ENCODE measurements around the gene MMP23B. TPM values are rescaled to one million over a fixed set of nuclear protein-coding genes. Genes with fewer than 3 reads are reported as not detected.
"Not testable (repeated sequence)": the region's sequence is repeated elsewhere in the genome, so short reads cannot be mapped to it uniquely, and the experiment has no call there.

The MMP23B gene
- total RNA-seq, 2 experiments from 2014 or later, result 0.64 to 0.99 TPM

- Mint-ChIP-seq H3K27ac (peak within 1 kb of the TSS; percentile 100), H3K4me3 (peak within 1 kb of the TSS; percentile 90)
- H3K9me3 Mint-ChIP-seq; H3K27me3 Mint-ChIP-seq (ENCODE audit: low read depth); H3K36me3 Mint-ChIP-seq (ENCODE audit: low read depth); H3K4me1 Mint-ChIP-seq (ENCODE audit: low read depth); CTCF ChIA-PET: not testable (repeated sequence)
- intact Hi-C loops (cut with micrococcal nuclease), result loop anchor here (1.0 to 5.0 kb wide), 3 partner anchors 44 to 85 kb away; partner anchors contain the start of genes CDK11A, MIB2 and SSU72
- DNase-seq, result peak; percentile 96
These were observed 26.9 kb downstream of the MMP23B start, which contains the start of gene CDK11B for GRCh38 chr1:1658583-1659549. Gene CDK11B (minus strand): TSS chr1:1659004. CDS start chr1:1657485, 1,519 bp downstream.

- DNase-seq; H3K4me3 Mint-ChIP-seq; H3K4me1 Mint-ChIP-seq (ENCODE audit: low read depth); H3K27me3 Mint-ChIP-seq (ENCODE audit: low read depth); H3K36me3 Mint-ChIP-seq (ENCODE audit: low read depth); intact Hi-C loops (cut with micrococcal nuclease); H3K27ac Mint-ChIP-seq; CTCF ChIA-PET; H3K9me3 Mint-ChIP-seq: not testable (repeated sequence)
These were observed 30.4 kb downstream of the MMP23B start for GRCh38 chr1:1662392-1662791.

- H3K27me3 Mint-ChIP-seq (ENCODE audit: low read depth); H3K36me3 Mint-ChIP-seq (ENCODE audit: low read depth); H3K4me3 Mint-ChIP-seq; intact Hi-C loops (cut with micrococcal nuclease); H3K9me3 Mint-ChIP-seq; H3K4me1 Mint-ChIP-seq (ENCODE audit: low read depth); H3K27ac Mint-ChIP-seq; CTCF ChIA-PET; DNase-seq: not testable (repeated sequence)
These were observed 31.0 kb downstream of the MMP23B start for GRCh38 chr1:1662830-1663560.

- CTCF ChIA-PET; H3K9me3 Mint-ChIP-seq; H3K4me3 Mint-ChIP-seq; H3K4me1 Mint-ChIP-seq (ENCODE audit: low read depth); intact Hi-C loops (cut with micrococcal nuclease); H3K27ac Mint-ChIP-seq; H3K36me3 Mint-ChIP-seq (ENCODE audit: low read depth); H3K27me3 Mint-ChIP-seq (ENCODE audit: low read depth); DNase-seq: not testable (repeated sequence)
These were observed 32.3 kb downstream of the MMP23B start for GRCh38 chr1:1664318-1664717.

DNA sequence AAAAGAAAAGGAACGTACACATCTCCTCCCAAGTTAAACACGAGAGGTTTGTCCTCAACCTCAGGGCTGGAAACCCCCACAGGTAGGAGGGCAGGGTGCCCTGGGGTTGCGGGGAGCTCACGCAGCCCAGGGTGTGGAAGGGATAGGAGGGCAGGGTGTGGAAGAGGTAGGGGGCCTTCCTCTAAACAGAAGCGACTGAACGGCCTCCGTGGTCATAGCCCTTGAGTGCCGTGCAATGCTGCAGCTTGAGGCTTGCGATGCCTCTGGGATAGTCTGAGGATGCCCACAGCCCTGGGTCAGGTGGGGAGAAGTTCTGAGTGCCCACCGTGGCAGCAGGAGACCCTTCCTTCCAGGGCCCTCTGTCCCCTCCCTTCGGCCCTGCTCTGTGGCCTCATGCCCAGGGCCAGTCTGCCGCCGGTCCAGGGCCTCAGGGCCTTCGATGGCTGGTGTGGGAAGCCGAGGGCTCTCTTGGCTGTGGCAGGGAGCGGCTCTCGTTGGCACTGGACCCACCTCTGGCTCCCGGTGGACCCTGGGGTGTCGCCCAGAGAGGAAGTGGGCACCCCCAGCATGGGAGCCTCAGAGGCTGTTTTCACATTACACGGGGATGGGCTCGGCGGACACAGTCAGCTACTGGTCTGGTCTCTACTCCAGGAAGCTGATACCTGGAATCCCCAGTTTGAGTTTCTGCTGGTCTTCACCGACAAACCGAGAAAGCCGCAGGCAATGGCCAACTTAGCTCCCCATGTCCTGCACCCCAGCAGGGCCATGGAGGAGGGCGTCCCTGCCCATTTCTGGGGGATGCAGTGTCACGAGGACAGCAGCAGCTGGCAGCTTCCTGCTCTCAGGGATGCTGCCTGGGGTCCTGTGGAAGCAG lies 33.2 kb downstream of the MMP23B start:
- Mint-ChIP-seq H3K9me3 (no peaks in the 10 kb centered on the region), H3K36me3 (ENCODE audit: low read depth) (peaks cover 3% of the 10 kb centered on the region), H3K4me1 (ENCODE audit: low read depth) (peaks cover 3% of the 10 kb centered on the region), H3K27me3 (ENCODE audit: low read depth) (no peaks in the 10 kb centered on the region), H3K4me3 (no peak overlapping the region), H3K27ac (no peak overlapping the region)
- DNase-seq, result no peak
- CTCF ChIA-PET, result interaction anchor here (1.3 to 1.7 kb wide), 2 partner anchors 13 to 106 kb away, joined by 3 to 9 read pairs; no protein-coding TSS in a partner anchor
- intact Hi-C loops (cut with micrococcal nuclease), result no loop called here

DNA sequence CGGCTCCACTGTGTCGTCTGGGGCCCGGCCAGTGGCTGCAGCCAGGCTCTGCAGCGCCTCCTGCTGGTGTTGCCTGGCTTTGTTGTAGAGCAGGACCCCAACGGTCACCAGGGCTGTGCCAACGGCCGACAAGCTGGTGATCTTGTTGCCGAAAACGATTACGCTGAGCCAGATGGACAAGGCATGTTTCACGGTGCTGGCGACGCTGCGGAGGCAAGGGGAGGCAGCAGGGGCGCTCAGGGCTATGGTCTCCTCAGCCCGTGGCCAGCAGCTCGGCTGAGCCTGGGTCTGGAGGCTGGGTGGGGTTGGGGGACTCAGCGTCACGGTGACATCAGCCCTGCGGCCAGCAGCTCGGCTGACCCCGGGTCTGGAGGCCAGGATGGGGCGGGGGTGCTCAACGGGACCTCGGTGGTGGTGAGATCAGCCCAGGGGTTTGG lies 33.9 kb downstream of the MMP23B start:
- CTCF ChIA-PET, result interaction anchor here (1.3 to 1.7 kb wide), 2 partner anchors 12 to 107 kb away, joined by 3 to 9 read pairs; no protein-coding TSS in a partner anchor
- peaks cover 3% of the 10 kb centered on the region for H3K36me3 Mint-ChIP-seq (ENCODE audit: low read depth)
- H3K27me3 Mint-ChIP-seq (ENCODE audit: low read depth), result no peaks in the 10 kb centered on the region
- H3K4me3 Mint-ChIP-seq, result no peak overlapping the region
- H3K9me3 Mint-ChIP-seq, result no peaks in the 10 kb centered on the region
- intact Hi-C loops (cut with micrococcal nuclease), result no loop called here
- peak; percentile 31 for DNase-seq
- peaks cover 3% of the 10 kb centered on the region for H3K4me1 Mint-ChIP-seq (ENCODE audit: low read depth)
- H3K27ac Mint-ChIP-seq, result no peak overlapping the region

GRCh38 chr1:1666526-1666925 lies 34.6 kb downstream of the MMP23B start:
- H3K27ac Mint-ChIP-seq, result no peak overlapping the region
- H3K4me1 Mint-ChIP-seq (ENCODE audit: low read depth), result peaks cover 3% of the 10 kb centered on the region
- H3K27me3 Mint-ChIP-seq (ENCODE audit: low read depth), result no peaks in the 10 kb centered on the region
- H3K4me3 Mint-ChIP-seq, result no peak overlapping the region
- H3K36me3 Mint-ChIP-seq (ENCODE audit: low read depth), result peaks cover 3% of the 10 kb centered on the region
- DNase-seq, result no peak
- intact Hi-C loops (cut with micrococcal nuclease), result no loop called here
- CTCF ChIA-PET, result interaction anchor here (1.7 kb wide), 1 partner anchor 12 kb away, joined by 9 read pairs; no protein-coding TSS in a partner anchor
- no peaks in the 10 kb centered on the region for H3K9me3 Mint-ChIP-seq

- Mint-ChIP-seq H3K4me1 (ENCODE audit: low read depth) (no peaks in the 10 kb centered on the region), H3K4me3 (no peak overlapping the region), H3K27me3 (ENCODE audit: low read depth) (no peaks in the 10 kb centered on the region), H3K9me3 (no peaks in the 10 kb centered on the region), H3K36me3 (ENCODE audit: low read depth) (peaks cover 5% of the 10 kb centered on the region), H3K27ac (no peak overlapping the region)
- CTCF ChIA-PET, result interaction anchor here (0.7 kb wide), 1 partner anchor 622 kb away, joined by 3 read pairs; no protein-coding TSS in a partner anchor
- intact Hi-C loops (cut with micrococcal nuclease), result no loop called here
- no peak for DNase-seq
These were observed 37.8 kb downstream of the MMP23B start for GRCh38 chr1:1669468-1670440.

DNA sequence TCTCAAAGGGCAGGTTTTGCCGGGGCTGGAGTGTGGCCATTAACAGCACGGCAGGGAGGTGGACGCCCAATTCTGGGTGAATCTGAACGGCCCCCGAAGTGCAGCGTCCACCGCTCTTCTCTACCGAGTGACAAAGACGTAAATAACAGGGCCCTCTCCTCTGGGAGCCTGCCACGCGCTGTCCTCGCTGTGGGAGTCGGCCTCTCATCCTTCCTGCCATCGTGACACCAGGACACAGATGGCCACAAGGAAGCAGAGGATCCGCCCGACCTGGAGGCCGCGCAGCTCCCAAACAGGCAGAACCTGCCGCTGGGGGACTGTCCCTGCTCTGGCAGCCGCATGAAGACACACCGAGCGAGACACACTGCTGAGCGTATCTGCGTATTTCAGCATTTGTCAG lies 38.9 kb downstream of the MMP23B start:
- intact Hi-C loops (cut with micrococcal nuclease), result no loop called here

DNA sequence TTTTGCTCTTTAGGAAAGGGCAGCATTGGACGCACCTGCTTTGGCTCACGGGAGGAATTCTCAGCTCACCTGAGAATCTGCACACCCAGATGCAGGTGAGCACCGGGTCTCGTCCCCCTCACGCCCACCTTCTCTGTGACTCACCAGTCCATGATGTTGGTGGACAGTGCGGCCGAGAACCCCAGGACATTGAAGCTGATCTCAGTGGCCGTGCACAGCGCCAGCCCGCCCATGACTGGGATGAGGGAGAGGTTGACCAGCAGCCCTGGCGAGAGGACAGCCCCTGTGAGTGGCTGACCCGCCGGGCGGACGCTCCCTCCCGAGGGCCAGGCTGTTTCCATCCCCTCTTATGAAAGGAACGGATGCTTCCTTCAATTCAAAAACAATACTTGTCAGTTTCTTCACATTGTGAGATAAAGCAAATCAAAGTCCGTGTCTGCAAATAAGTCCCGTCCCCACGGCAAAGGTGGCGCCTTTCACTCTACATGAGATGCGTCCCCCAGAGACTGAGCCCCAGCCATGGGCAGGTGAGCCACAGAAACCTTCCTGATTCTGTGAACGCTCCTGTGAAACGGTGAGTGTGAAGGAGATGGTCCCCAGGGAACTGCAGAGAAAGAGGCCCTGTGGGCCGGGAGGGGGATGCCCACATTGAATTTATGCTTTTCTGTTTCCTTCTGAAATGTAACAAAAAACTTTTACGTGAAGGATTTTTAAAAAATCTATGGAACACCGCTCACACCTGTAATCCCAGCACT lies 39.6 kb downstream of the MMP23B start:
- no peak for DNase-seq
- Mint-ChIP-seq H3K4me1 (ENCODE audit: low read depth) (no peaks in the 10 kb centered on the region), H3K9me3 (no peaks in the 10 kb centered on the region), H3K27me3 (ENCODE audit: low read depth) (no peaks in the 10 kb centered on the region), H3K4me3 (no peak overlapping the region), H3K27ac (no peak overlapping the region), H3K36me3 (ENCODE audit: low read depth) (peaks cover 5% of the 10 kb centered on the region)
- intact Hi-C loops (cut with micrococcal nuclease), result no loop called here
- CTCF ChIA-PET, result no interaction called here

More for the DNA sequence above, 38.9 kb downstream of the MMP23B start:
- H3K4me3 Mint-ChIP-seq, result no peak overlapping the region
- no peak overlapping the region for H3K27ac Mint-ChIP-seq
- H3K36me3 Mint-ChIP-seq (ENCODE audit: low read depth), result peaks cover 5% of the 10 kb centered on the region
- CTCF ChIA-PET, result no interaction called here
- DNase-seq, result no peak
- H3K9me3 Mint-ChIP-seq, result no peaks in the 10 kb centered on the region
- no peaks in the 10 kb centered on the region for H3K27me3 Mint-ChIP-seq (ENCODE audit: low read depth)
- no peaks in the 10 kb centered on the region for H3K4me1 Mint-ChIP-seq (ENCODE audit: low read depth)
